AG10803 (cell line): Measurements from ENCODE around the gene IL36RN.

ENCODE experiments used
- DNase-seq: peaks from one replicate; pipeline ENCODE4 v3.0.0; 2010; ENCODE audit warnings: low read depth
- H3K4me3 ChIP-seq: 2 replicates; pipeline ENCODE4 v1.5.1; 2011; ENCODE audit warnings: mild to moderate bottlenecking, low read length, control low read depth
- TF ChIP-seq, protein P1 (sequence below): conservative IDR thresholded peaks from 2 replicates; pipeline ENCODE4 v1.5.1; 2011; ENCODE audit warnings: mild to moderate bottlenecking, low read length, control low read depth, inconsistent platforms

IL36RN gene

DNA sequence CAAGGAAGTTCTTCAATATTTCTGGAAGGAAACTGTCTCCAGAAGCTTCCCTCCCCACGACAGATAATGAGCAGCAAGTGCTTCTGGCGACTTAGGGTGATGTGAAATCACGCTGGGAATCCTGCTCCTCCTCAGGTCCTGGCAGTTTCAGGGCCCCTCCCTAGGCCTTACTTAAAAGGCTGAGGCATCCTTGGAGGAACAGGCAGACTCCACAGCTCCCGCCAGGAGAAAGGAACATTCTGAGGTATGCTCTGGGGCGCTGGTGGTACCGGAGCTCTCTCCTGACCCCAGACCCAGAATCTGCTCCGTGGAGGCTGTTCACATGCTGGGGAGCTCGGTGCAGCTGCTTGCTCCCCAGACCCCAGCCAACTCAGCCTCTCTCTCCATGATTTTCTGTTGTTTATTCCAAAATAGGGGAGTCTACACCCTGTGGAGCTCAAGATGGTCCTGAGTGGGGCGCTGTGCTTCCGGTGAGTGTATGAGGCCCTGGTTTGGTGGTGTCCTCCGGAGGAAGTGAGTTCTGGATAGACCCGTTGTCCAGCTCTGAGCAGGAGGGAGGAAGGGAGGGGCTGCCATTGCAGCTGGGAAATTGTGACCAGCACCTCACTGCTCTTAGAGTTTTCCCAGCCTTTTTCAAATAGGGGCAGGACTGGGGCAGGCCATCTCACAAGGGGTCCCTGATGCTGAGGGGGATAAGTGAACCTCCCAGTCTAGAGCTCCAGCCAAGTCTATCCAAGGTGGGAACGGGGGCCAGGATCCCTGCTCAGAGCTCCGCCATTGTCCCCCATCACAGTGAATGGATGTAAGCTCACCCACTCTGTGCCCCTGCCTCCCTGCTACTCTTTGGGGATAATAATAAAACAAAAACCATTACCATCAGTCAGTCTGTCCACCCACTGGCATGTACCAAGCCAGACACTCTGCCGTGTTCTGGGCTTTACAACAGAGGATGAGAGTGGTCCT lies at the start of gene IL36RN:
TSS of gene IL36RN (plus strand) at position 201 of the 963 bp plus-strand sequence. CDS start at position 442, 241 bp downstream.
- no peak for DNase-seq
- TF ChIP-seq, protein P1, sequence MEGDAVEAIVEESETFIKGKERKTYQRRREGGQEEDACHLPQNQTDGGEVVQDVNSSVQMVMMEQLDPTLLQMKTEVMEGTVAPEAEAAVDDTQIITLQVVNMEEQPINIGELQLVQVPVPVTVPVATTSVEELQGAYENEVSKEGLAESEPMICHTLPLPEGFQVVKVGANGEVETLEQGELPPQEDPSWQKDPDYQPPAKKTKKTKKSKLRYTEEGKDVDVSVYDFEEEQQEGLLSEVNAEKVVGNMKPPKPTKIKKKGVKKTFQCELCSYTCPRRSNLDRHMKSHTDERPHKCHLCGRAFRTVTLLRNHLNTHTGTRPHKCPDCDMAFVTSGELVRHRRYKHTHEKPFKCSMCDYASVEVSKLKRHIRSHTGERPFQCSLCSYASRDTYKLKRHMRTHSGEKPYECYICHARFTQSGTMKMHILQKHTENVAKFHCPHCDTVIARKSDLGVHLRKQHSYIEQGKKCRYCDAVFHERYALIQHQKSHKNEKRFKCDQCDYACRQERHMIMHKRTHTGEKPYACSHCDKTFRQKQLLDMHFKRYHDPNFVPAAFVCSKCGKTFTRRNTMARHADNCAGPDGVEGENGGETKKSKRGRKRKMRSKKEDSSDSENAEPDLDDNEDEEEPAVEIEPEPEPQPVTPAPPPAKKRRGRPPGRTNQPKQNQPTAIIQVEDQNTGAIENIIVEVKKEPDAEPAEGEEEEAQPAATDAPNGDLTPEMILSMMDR: no peak
- no peak within 1 kb of the TSS for H3K4me3 ChIP-seq

GRCh38 chr2:113009622-113010021 lies 49.4 kb upstream of the IL36RN start:
- TF ChIP-seq, protein P1: no peak
- no peak overlapping the region for H3K4me3 ChIP-seq
- DNase-seq: no peak

- TF ChIP-seq, protein P1: no peak
- H3K4me3 ChIP-seq: no peak overlapping the region
- DNase-seq: peak; percentile 38
These were observed 48.9 kb upstream of the IL36RN start for GRCh38 chr2:113010088-113010487.

DNA sequence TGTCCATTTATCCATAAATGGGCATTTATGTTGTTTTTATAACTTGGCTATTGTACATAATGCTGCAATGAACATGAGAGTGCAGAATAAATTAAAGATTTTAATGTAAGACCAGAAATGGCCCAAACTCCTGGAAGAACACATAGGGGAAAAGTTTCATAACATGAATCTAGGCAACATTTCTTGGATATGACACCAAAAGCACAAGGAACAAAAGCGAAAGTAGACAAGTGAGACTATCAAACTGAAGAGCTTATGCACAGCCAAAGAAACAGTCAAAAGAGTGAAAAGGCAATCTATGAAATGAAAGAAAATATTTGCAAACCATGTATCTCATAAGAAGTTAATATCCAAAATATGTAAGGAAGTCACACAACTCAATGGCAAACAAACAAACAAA lies 47.9 kb upstream of the IL36RN start:
- DNase-seq: no peak
- TF ChIP-seq, protein P1: no peak

DNA sequence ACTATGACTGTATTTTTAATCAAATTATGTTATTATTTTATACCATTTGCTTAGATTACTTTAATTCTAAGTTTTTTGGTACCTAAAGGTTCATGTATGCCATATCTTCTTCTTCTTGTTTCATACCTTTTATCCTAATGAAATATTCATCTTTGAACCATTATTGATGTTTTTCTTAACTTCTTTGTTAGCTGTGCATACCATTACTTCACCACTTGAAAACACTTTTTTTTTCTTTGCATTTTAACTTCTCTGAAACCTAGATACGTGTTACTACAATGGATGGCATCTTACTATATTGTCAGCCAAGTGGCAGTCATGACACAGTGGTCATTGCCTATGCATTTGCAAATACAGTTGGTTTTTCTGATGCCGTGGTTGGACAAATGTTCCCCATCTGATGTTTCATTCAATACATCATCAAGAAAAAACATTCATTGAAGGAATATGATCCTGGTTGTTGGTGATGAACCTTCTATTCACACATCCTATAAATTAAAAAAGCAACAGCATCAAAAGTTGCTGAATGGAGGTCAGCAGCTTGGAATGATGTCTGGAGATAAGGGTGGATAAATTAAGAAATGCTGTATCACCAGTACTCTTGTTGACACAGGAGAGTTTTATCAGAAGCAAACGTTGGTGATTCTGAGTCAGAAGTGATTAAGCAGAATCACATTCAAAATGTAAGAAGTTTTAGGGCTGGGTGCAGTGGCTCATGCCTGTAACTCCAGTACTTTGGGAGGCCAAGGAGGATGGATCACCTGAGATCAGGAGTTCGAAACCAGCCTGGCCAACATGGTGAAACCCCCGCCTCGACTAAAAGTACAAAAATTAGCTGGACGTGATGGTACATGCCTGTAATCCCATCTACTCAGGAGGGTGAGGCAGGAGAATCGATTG lies 46.3 kb upstream of the IL36RN start:
- DNase-seq: no peak
- TF ChIP-seq, protein P1: no peak
- H3K4me3 ChIP-seq: no peak overlapping the region

More for the DNA sequence above, 47.9 kb upstream of the IL36RN start:
- no peak overlapping the region for H3K4me3 ChIP-seq

- H3K4me3 ChIP-seq: no peak overlapping the region
- DNase-seq: no peak
- TF ChIP-seq, protein P1: no peak
These were observed 45.7 kb upstream of the IL36RN start for GRCh38 chr2:113013336-113013661.
